ENCODE measurements around the gene PKN3. TPM values are rescaled to one million over a fixed set of nuclear protein-coding genes. Genes with fewer than 3 reads are reported as not detected.
A peak's percentile ranks its signal among the peaks of the same experiment; 100 is the strongest.

PKN3 gene
- total and polyA plus RNA-seq, 2 donors (not counting 1 experiment from before 2014, with no cell fraction given): 1.4 to 3.7 TPM

DNA sequence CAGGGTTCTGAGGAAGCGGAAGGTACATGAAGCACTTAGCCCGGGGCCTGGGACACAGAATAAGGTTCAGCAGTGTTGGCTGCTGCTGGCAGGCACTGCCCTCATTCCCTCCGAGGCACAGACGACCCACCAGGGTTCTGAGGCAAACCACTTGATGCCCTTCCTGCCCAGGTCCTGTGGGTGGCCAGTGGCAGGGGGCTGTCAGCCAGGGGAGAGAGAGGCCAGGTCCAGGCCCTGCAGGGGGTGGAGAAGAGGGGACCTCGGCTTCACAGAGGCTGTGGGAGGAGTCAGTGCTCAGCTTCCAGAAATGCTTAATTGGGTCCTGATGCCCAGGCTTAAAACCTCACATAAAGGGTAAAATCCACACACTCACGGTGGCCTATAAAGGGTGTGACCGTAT lies 26.0 kb downstream of the PKN3 start:
- no peak overlapping the region for H3K9ac ChIP-seq (ENCODE audit: low read length)
- H3K27ac ChIP-seq (ENCODE audit: low read length in 2 of 2): no peak overlapping the region
- Mint-ChIP-seq H3K9me3 (ENCODE audit: insufficient read depth) (no peaks in the 10 kb centered on the region), H3K27me3 (no peaks in the 10 kb centered on the region), H3K4me1 (peaks cover 20% of the 10 kb centered on the region), H3K4me3 (no peak overlapping the region), H3K27ac (no peak overlapping the region)
- H4K20me1 ChIP-seq (ENCODE audit: control insufficient read depth, insufficient read depth, low read length, poor library complexity, severe bottlenecking): no peaks in the 10 kb centered on the region
- intact Hi-C loops (cut with micrococcal nuclease): no loop called here
- H3K4me3 ChIP-seq (ENCODE audit: control extremely low read depth in 1 of 5, extremely low read depth in 1 of 5, insufficient read depth in 1 of 5, low read depth in 2 of 5, low read length in 4 of 5): no peak overlapping the region
- H3K4me2 ChIP-seq (replicated peaks; ENCODE audit: low read depth, low read length, poor library complexity, severe bottlenecking): no peak overlapping the region
- TF ChIP-seq, protein P1, sequence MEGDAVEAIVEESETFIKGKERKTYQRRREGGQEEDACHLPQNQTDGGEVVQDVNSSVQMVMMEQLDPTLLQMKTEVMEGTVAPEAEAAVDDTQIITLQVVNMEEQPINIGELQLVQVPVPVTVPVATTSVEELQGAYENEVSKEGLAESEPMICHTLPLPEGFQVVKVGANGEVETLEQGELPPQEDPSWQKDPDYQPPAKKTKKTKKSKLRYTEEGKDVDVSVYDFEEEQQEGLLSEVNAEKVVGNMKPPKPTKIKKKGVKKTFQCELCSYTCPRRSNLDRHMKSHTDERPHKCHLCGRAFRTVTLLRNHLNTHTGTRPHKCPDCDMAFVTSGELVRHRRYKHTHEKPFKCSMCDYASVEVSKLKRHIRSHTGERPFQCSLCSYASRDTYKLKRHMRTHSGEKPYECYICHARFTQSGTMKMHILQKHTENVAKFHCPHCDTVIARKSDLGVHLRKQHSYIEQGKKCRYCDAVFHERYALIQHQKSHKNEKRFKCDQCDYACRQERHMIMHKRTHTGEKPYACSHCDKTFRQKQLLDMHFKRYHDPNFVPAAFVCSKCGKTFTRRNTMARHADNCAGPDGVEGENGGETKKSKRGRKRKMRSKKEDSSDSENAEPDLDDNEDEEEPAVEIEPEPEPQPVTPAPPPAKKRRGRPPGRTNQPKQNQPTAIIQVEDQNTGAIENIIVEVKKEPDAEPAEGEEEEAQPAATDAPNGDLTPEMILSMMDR (IDR thresholded peaks at IDR 0.05): no peak
- TF ChIP-seq EZH2 (IDR thresholded peaks at IDR 0.05; ENCODE audit: borderline replicate concordance, insufficient read depth, low read depth, low read length, poor library complexity, severe bottlenecking): no peak
- WGBS (ENCODE audit: insufficient coverage): 90% methylated on average over 6 of the region's 7 CpGs
- peaks cover 11 to 15% of the 10 kb centered on the region in 2 donors for H3K4me1 ChIP-seq (ENCODE audit: control insufficient read depth in 2 of 2, insufficient read depth in 2 of 2, low read length in 2 of 2)
- DNase-seq (no peak), ATAC-seq (ENCODE audit: low read depth) (no peak)
- no peak overlapping the region for H2AFZ ChIP-seq (ENCODE audit: insufficient read depth, low read depth, low read length, poor library complexity, severe bottlenecking)
- ChIA-PET POLR2A (no interaction called here), CTCF (interaction anchor here (0.6 kb wide), 1 partner anchor 898 kb away, joined by 3 read pairs; the partner anchor contains the start of gene NTMT1)
- no peaks in the 10 kb centered on the region for H3K27me3 ChIP-seq (replicated peaks in 1 of 4; ENCODE audit: control extremely low read depth in 1 of 4, control insufficient read depth in 3 of 4, insufficient read depth in 4 of 4, low read length in 3 of 4)
- peaks cover 0 to 13% of the 10 kb centered on the region in 2 experiments for H3K36me3 ChIP-seq (replicated peaks in 1 of 2; ENCODE audit: control extremely low read depth in 1 of 2, control insufficient read depth in 1 of 2, extremely low read depth in 1 of 2, insufficient read depth in 2 of 2, low read length in 1 of 2)
- peaks cover 8% of the 10 kb centered on the region for H3K79me2 ChIP-seq (ENCODE audit: control insufficient read depth, insufficient read depth, low read length)
- no peaks in the 10 kb centered on the region for H3K9me3 ChIP-seq (ENCODE audit: control extremely low read depth in 1 of 3, control insufficient read depth in 2 of 3, insufficient read depth in 1 of 3, low read length in 2 of 3)

DNA sequence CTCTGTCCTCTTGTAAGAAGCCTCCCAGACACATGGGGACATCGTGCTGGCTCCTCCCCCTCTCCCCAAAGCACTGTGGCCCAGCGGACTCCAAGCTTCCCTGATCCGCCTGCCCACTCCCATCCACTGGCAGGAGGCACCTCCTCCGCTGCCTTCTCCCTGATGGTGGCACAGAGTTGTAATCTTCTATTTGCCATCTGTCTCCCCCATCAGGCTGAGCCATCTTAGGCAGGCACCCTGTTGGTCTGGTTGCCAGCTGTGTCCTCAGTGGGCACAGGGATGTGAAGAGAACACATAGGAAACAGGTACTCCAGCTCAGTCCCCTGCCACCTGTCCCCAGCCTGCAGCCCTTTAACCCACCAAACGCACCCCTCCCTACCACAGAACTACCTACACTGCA lies 27.0 kb downstream of the PKN3 start:
- Histone ChIP-seq H3K79me2 (ENCODE audit: control insufficient read depth, insufficient read depth, low read length) (peaks cover 3% of the 10 kb centered on the region), H3K9me3 (ENCODE audit: control extremely low read depth in 1 of 3, control insufficient read depth in 2 of 3, insufficient read depth in 1 of 3, low read length in 2 of 3) (no peaks in the 10 kb centered on the region), H3K9ac (ENCODE audit: low read length) (no peak overlapping the region), H3K4me1 (ENCODE audit: control insufficient read depth in 2 of 2, insufficient read depth in 2 of 2, low read length in 2 of 2) (peaks cover 8 to 10% of the 10 kb centered on the region in 2 donors), H3K27ac (ENCODE audit: low read length in 2 of 2) (no peak overlapping the region), H2AFZ (ENCODE audit: insufficient read depth, low read depth, low read length, poor library complexity, severe bottlenecking) (no peak overlapping the region), H4K20me1 (ENCODE audit: control insufficient read depth, insufficient read depth, low read length, poor library complexity, severe bottlenecking) (no peaks in the 10 kb centered on the region), H3K36me3 (replicated peaks in 1 of 2; ENCODE audit: control extremely low read depth in 1 of 2, control insufficient read depth in 1 of 2, extremely low read depth in 1 of 2, insufficient read depth in 2 of 2, low read length in 1 of 2) (peaks cover 0 to 15% of the 10 kb centered on the region in 2 experiments), H3K27me3 (replicated peaks in 1 of 4; ENCODE audit: control extremely low read depth in 1 of 4, control insufficient read depth in 3 of 4, insufficient read depth in 4 of 4, low read length in 3 of 4) (no peaks in the 10 kb centered on the region), H3K4me2 (replicated peaks; ENCODE audit: low read depth, low read length, poor library complexity, severe bottlenecking) (no peak overlapping the region), H3K4me3 (ENCODE audit: control extremely low read depth in 1 of 5, extremely low read depth in 1 of 5, insufficient read depth in 1 of 5, low read depth in 2 of 5, low read length in 4 of 5) (no peak overlapping the region)
- Mint-ChIP-seq H3K27me3 (no peaks in the 10 kb centered on the region), H3K9me3 (ENCODE audit: insufficient read depth) (no peaks in the 10 kb centered on the region), H3K27ac (no peak overlapping the region), H3K4me1 (peaks cover 13% of the 10 kb centered on the region), H3K4me3 (no peak overlapping the region)
- POLR2A ChIA-PET: no interaction called here
- intact Hi-C loops (cut with micrococcal nuclease): no loop called here
- ATAC-seq (ENCODE audit: low read depth) (no peak), DNase-seq (peak; percentile 7)
- CTCF ChIA-PET: no interaction called here
- WGBS (ENCODE audit: insufficient coverage): 95% methylated on average over 2 of the region's 5 CpGs
- no peak for TF ChIP-seq EZH2 (IDR thresholded peaks at IDR 0.05; ENCODE audit: borderline replicate concordance, insufficient read depth, low read depth, low read length, poor library complexity, severe bottlenecking)
- TF ChIP-seq, protein P1 (IDR thresholded peaks at IDR 0.05): no peak
